Measurements from ENCODE around the gene SMIM35. TPM values are rescaled to one million over a fixed set of nuclear protein-coding genes. Genes with fewer than 3 reads are reported as not detected.
A peak's percentile ranks its signal among the peaks of the same experiment; 100 is the strongest.

SMIM35 gene
- total RNA-seq, 1 experiment from 2014 or later = not detected

DNA sequence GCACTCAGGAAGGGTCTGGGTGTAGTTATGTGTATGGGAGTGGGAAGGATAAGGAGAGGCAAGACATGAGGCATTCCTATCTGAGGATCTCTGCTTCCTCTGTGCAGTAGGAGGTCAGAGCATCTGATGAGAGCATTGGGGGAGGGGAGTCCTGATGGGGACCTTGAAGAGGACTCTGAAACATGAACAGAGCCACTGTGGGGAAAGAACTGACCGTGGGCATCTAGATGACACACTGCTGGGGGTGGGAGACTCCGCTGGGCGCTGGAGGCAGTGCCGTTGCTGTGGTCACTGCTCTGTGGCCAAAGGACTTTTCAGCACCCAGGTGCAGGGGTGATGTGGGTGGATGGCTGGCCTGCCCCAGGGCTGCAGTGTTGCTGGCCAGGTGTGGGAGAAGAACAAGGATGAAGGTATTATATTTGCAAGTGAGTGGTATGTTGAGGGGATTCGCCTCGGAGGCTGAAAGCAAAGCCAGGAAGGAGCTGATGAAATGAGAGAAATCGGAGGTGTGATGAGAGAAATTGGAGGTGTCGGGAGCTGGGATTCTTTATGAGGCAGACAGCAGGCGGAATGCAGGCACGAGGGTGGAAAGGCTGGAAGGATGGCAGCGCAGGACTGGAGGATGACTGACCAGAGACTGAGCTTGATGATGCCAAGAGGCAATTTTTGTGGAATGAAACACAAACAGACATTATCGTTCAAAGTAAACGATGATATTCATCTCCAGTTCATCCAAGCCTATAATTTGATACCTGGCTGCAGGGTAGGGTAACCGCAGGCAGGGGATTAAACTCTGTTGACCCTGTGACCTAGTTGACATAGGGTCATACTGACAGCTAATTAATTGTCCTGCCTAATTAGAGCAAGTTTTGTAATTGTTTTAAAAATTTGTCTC lies 29.3 kb downstream of the SMIM35 start:
- Histone ChIP-seq H3K14ac (ENCODE audit: insufficient read depth, low read length) (no peak overlapping the region), H3K27me3 (ENCODE audit: insufficient read depth, low read length) (no peaks in the 10 kb centered on the region), H3K23me2 (ENCODE audit: insufficient read length, low read depth, low read length, poor library complexity, severe bottlenecking) (no peaks in the 10 kb centered on the region), H3K9ac (ENCODE audit: extremely low read depth, insufficient read length, low read length) (no peak overlapping the region), H3K4me2 (ENCODE audit: insufficient read depth, insufficient read length, low read length) (no peak overlapping the region), H2BK120ac (ENCODE audit: low read depth, low read length, poor library complexity, severe bottlenecking) (no peak overlapping the region), H3K79me2 (ENCODE audit: insufficient read depth, low read length) (no peaks in the 10 kb centered on the region), H2BK5ac (ENCODE audit: insufficient read length, low read length) (no peak overlapping the region), H4K20me1 (ENCODE audit: control insufficient read depth, insufficient read depth, insufficient read length) (no peaks in the 10 kb centered on the region), H3T11ph (ENCODE audit: low read length) (no peak overlapping the region), H2BK20ac (ENCODE audit: low read depth, low read length, poor library complexity, severe bottlenecking) (no peak overlapping the region), H3K4ac (ENCODE audit: low read depth, low read length) (no peak overlapping the region), H3K9me3 (ENCODE audit: control insufficient read depth, low read depth, low read length) (no peaks in the 10 kb centered on the region), H3K79me1 (ENCODE audit: insufficient read depth, low read depth, low read length, poor library complexity, severe bottlenecking) (no peaks in the 10 kb centered on the region), H4K8ac (replicated peaks; ENCODE audit: insufficient read length, low read depth, low read length) (no peak overlapping the region), H3K4me1 (ENCODE audit: insufficient read depth, low read length) (no peaks in the 10 kb centered on the region), H3K56ac (ENCODE audit: insufficient read length, low read depth, low read length) (no peak overlapping the region), H2AFZ (ENCODE audit: low read length) (no peak overlapping the region), H3K23ac (ENCODE audit: insufficient read length, low read depth, low read length) (no peak overlapping the region), H2AK5ac (ENCODE audit: insufficient read length, low read length) (no peak overlapping the region), H3K27ac (ENCODE audit: insufficient read length, low read depth, low read length) (no peak overlapping the region), H2BK12ac (ENCODE audit: insufficient read length, low read depth, low read length) (no peak overlapping the region), H2BK15ac (ENCODE audit: low read depth, low read length) (no peak overlapping the region), H4K91ac (ENCODE audit: insufficient read length, low read depth, low read length) (no peak overlapping the region), H4K5ac (ENCODE audit: insufficient read length, low read depth, low read length) (no peak overlapping the region), H3K18ac (ENCODE audit: insufficient read length, low read depth, low read length) (no peak overlapping the region)
- Mint-ChIP-seq H3K9me3 (no peaks in the 10 kb centered on the region), H3K27me3 (ENCODE audit: low read depth) (peaks cover 16% of the 10 kb centered on the region), H3K36me3 (ENCODE audit: insufficient read depth in 1 of 3, low read depth in 3 of 3) (no peaks in the 10 kb centered on the region), H3K4me3 (no peak overlapping the region), H3K27ac (peak overlapping the region in 1 of 3 experiments; percentile 14; a peak in 3 of 7 replicates), H3K4me1 (peaks cover 1 to 9% of the 10 kb centered on the region in 2 experiments; a peak in 3 of 4 replicates)
- DNase-seq = no peak
- TF ChIP-seq, protein P1, sequence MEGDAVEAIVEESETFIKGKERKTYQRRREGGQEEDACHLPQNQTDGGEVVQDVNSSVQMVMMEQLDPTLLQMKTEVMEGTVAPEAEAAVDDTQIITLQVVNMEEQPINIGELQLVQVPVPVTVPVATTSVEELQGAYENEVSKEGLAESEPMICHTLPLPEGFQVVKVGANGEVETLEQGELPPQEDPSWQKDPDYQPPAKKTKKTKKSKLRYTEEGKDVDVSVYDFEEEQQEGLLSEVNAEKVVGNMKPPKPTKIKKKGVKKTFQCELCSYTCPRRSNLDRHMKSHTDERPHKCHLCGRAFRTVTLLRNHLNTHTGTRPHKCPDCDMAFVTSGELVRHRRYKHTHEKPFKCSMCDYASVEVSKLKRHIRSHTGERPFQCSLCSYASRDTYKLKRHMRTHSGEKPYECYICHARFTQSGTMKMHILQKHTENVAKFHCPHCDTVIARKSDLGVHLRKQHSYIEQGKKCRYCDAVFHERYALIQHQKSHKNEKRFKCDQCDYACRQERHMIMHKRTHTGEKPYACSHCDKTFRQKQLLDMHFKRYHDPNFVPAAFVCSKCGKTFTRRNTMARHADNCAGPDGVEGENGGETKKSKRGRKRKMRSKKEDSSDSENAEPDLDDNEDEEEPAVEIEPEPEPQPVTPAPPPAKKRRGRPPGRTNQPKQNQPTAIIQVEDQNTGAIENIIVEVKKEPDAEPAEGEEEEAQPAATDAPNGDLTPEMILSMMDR (conservative IDR thresholded peaks at IDR 0.05) = no peak
- WGBS (ENCODE audit: extremely low coverage, insufficient read length, low lambda C conversion rate) = no CpG with 5 or more reads among the region's 14 CpGs

Measured in H9 (cell line).